HUES6 (cell line): ENCODE results near the gene KCNK10.

Experiments used
- H3K27ac ChIP-seq: 2 replicates; pipeline ENCODE4 v1.7.0; 2013; ENCODE audit warnings: low read depth, mild to moderate bottlenecking, low read length, inconsistent platforms
- H3K27me3 ChIP-seq: 2 replicates; pipeline ENCODE4 v1.6.1; 2013; ENCODE audit warnings: low read length; ENCODE audit not compliant: control insufficient read depth, insufficient read depth
- H3K36me3 ChIP-seq: 2 replicates; pipeline ENCODE4 v1.6.1; 2013; ENCODE audit warnings: low read length; ENCODE audit not compliant: control insufficient read depth, insufficient read depth
- H3K4me1 ChIP-seq: 2 replicates; pipeline ENCODE4 v1.6.1; 2013; ENCODE audit warnings: low read length; ENCODE audit not compliant: control insufficient read depth, insufficient read depth
- H3K4me3 ChIP-seq: 2 replicates; pipeline ENCODE4 v1.5.1; 2013; ENCODE audit warnings: low read depth, low read length
- H3K9ac ChIP-seq: one replicate; pipeline ENCODE4 v1.6.1; 2013; ENCODE audit warnings: mild to moderate bottlenecking, low read length
- H3K9me3 ChIP-seq: 2 replicates; pipeline ENCODE4 v1.6.1; 2013; ENCODE audit warnings: low read depth, low read length; ENCODE audit not compliant: control insufficient read depth, insufficient read depth

The KCNK10 gene

GRCh38 chr14:88154321-88154720, 168.7 kb downstream of the KCNK10 start:
- Histone ChIP-seq H3K36me3 (no peaks in the 10 kb centered on the region), H3K27ac (no peak overlapping the region), H3K9me3 (no peaks in the 10 kb centered on the region), H3K4me1 (no peaks in the 10 kb centered on the region), H3K4me3 (no peak overlapping the region), H3K9ac (no peak overlapping the region), H3K27me3 (peaks cover 5% of the 10 kb centered on the region; the same call in 1 of the 2 replicates)

- Histone ChIP-seq H3K4me1 (no peaks in the 10 kb centered on the region), H3K27me3 (no peaks in the 10 kb centered on the region), H3K4me3 (no peak overlapping the region), H3K9me3 (no peaks in the 10 kb centered on the region), H3K36me3 (no peaks in the 10 kb centered on the region), H3K9ac (no peak overlapping the region), H3K27ac (no peak overlapping the region)
These were observed 176.0 kb downstream of the KCNK10 start for GRCh38 chr14:88146881-88147649.

- Histone ChIP-seq H3K27ac (no peak overlapping the region), H3K27me3 (no peaks in the 10 kb centered on the region), H3K9ac (no peak overlapping the region), H3K4me1 (no peaks in the 10 kb centered on the region), H3K4me3 (no peak overlapping the region), H3K9me3 (no peaks in the 10 kb centered on the region), H3K36me3 (no peaks in the 10 kb centered on the region)
These were observed 179.3 kb downstream of the KCNK10 start for GRCh38 chr14:88143810-88144209.

- Histone ChIP-seq H3K4me3 (no peak overlapping the region), H3K9me3 (no peaks in the 10 kb centered on the region), H3K36me3 (no peaks in the 10 kb centered on the region), H3K9ac (no peak overlapping the region), H3K27ac (no peak overlapping the region), H3K4me1 (no peaks in the 10 kb centered on the region), H3K27me3 (no peaks in the 10 kb centered on the region)
These were observed 180.1 kb downstream of the KCNK10 start for GRCh38 chr14:88142997-88143396.

GRCh38 chr14:88140874-88141273, 182.2 kb downstream of the KCNK10 start:
- Histone ChIP-seq H3K4me3 (no peak overlapping the region), H3K9ac (no peak overlapping the region), H3K9me3 (no peaks in the 10 kb centered on the region), H3K4me1 (no peaks in the 10 kb centered on the region), H3K36me3 (no peaks in the 10 kb centered on the region), H3K27ac (no peak overlapping the region), H3K27me3 (no peaks in the 10 kb centered on the region)

GRCh38 chr14:88137327-88137726, 185.7 kb downstream of the KCNK10 start:
- Histone ChIP-seq H3K4me3 (no peak overlapping the region), H3K9me3 (no peaks in the 10 kb centered on the region), H3K4me1 (no peaks in the 10 kb centered on the region), H3K27me3 (no peaks in the 10 kb centered on the region; the same call in 1 of the 2 replicates), H3K9ac (no peak overlapping the region), H3K27ac (no peak overlapping the region), H3K36me3 (no peaks in the 10 kb centered on the region)
